RWPE2 (cell line): ENCODE measurements around the gene EPG5.
"Not testable (repeated sequence)": the region's sequence is repeated elsewhere in the genome, so short reads cannot be mapped to it uniquely, and the experiment has no call there.

Source experiments
- ATAC-seq: fragments of 200-7000 bp; cut with Tn5 transposase; 3 replicates; pipeline ENCODE4 v1.9.1; 2021; ENCODE audit warnings: low read depth
- DNase-seq: peaks from one replicate; pipeline ENCODE4 v3.0.0-alpha.2; 2020; ENCODE audit warnings: low spot score
- H3K27ac ChIP-seq: fragments of 450-650 bp; 2 replicates; pipeline ENCODE4 v1.5.1; 2017; ENCODE audit warnings: mild to moderate bottlenecking; ENCODE audit not compliant: poor library complexity, severe bottlenecking
- H3K27me3 ChIP-seq: fragments of 250-450 bp; sonication (Bioruptor Pico); 2 replicates; pipeline ENCODE4 v1.5.1; 2021; ENCODE audit warnings: mild to moderate bottlenecking, moderate library complexity; ENCODE audit not compliant: insufficient read depth, poor library complexity, severe bottlenecking
- H3K36me3 ChIP-seq: fragments of 250-450 bp; sonication (Bioruptor Pico); 2 replicates; pipeline ENCODE4 v1.5.1; 2020; ENCODE audit warnings: low read depth, mild to moderate bottlenecking, moderate library complexity
- H3K4me1 ChIP-seq: fragments of 250-450 bp; sonication (Bioruptor Pico); 2 replicates; pipeline ENCODE4 v1.5.1; 2021; ENCODE audit warnings: mild to moderate bottlenecking, moderate library complexity; ENCODE audit not compliant: insufficient read depth, poor library complexity, severe bottlenecking
- H3K4me3 ChIP-seq: fragments of 250-450 bp; sonication (Bioruptor Pico); 2 replicates; pipeline ENCODE4 v1.5.1; 2021; ENCODE audit warnings: mild to moderate bottlenecking, moderate library complexity; ENCODE audit not compliant: severe bottlenecking
- H3K9me3 ChIP-seq: fragments of 250-450 bp; sonication (Bioruptor Pico); 2 replicates; pipeline ENCODE4 v1.5.1; 2021; ENCODE audit warnings: mild to moderate bottlenecking, moderate library complexity; ENCODE audit not compliant: severe bottlenecking
- TF ChIP-seq, protein P1 (sequence below): fragments of 450-650 bp; IDR thresholded peaks from one replicate; pipeline ENCODE4 v1.5.1; 2017; ENCODE audit warnings: mild to moderate bottlenecking, moderate library complexity; ENCODE audit not compliant: poor library complexity, severe bottlenecking

Gene EPG5

DNA sequence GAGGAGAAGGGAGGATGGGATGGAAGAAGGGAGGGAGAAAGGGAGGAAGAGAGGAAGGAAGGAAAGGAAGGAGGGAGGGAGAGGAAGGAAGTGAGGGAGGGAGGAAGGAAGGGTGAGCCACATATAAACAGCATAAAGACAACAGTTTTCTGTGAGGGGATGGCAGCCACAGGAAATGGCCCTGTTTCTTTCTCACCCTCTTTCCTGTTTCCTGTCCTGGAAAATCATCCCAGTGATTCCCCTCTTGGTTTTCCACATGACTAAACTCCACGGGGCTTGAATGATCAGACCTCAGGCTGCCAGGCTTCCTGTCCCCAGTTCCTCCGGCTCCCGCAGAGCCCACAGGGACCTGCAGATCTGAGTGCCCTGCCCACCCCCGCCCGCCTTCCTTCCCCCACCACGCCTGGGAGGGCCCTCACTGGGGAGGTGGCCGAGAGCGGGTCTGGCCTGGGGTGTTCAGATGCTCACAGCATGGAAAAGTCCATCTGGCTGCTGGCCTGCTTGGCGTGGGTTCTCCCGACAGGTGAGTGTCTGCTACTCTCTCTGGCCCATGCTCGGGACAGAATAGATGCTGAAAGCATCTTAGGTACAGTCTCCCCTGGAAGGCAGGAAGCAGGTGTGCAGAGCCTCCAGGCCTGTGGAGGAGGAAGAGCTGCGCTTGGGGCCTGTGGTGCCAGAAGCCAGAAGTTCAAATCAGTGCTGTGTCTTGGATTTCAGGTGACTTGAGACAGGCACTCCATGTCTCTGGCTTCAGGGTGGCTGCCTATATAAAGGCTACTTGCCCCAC, 141.7 kb downstream of the EPG5 start, which contains the start of gene SIGLEC15:
Gene SIGLEC15 (plus strand): TSS at position 418 of the 787 bp plus-strand sequence. CDS start 54 bp downstream, at position 472.
- Histone ChIP-seq H3K36me3 (no peaks in the 10 kb centered on the region), H3K27me3 (no peaks in the 10 kb centered on the region), H3K27ac (no peak within 1 kb of the TSS), H3K4me3 (no peak within 1 kb of the TSS), H3K4me1 (peaks cover 22% of the 10 kb centered on the region), H3K9me3 (no peaks in the 10 kb centered on the region)
- ATAC-seq (no peak), DNase-seq (no peak)
- TF ChIP-seq, protein P1, sequence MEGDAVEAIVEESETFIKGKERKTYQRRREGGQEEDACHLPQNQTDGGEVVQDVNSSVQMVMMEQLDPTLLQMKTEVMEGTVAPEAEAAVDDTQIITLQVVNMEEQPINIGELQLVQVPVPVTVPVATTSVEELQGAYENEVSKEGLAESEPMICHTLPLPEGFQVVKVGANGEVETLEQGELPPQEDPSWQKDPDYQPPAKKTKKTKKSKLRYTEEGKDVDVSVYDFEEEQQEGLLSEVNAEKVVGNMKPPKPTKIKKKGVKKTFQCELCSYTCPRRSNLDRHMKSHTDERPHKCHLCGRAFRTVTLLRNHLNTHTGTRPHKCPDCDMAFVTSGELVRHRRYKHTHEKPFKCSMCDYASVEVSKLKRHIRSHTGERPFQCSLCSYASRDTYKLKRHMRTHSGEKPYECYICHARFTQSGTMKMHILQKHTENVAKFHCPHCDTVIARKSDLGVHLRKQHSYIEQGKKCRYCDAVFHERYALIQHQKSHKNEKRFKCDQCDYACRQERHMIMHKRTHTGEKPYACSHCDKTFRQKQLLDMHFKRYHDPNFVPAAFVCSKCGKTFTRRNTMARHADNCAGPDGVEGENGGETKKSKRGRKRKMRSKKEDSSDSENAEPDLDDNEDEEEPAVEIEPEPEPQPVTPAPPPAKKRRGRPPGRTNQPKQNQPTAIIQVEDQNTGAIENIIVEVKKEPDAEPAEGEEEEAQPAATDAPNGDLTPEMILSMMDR, result no peak

DNA sequence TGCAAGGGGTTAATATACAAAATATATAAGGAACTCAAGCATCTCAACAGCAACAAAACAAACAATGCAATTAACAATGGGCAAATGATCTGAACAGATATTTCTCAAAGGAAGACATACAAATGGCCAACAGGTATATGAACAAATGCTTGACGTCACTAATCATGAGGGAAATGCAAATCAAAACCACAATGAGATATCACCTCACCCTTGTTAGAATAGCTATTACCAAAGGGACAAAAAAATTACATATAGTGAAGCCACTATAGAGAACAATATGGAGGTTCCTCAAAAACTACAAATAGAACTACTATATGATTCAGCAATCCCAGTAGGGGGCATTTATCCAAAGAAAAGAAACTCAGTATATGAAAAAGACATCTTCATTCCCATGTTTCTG, 145.4 kb downstream of the EPG5 start:
- H3K4me3 ChIP-seq, result no peak overlapping the region
- no peaks in the 10 kb centered on the region for H3K36me3 ChIP-seq
- H3K9me3 ChIP-seq, result no peaks in the 10 kb centered on the region
- ATAC-seq (no peak), DNase-seq (no peak)
- TF ChIP-seq, protein P1, result no peak
- peaks cover 4% of the 10 kb centered on the region for H3K4me1 ChIP-seq
- no peaks in the 10 kb centered on the region for H3K27me3 ChIP-seq
- H3K27ac ChIP-seq, result no peak overlapping the region

DNA sequence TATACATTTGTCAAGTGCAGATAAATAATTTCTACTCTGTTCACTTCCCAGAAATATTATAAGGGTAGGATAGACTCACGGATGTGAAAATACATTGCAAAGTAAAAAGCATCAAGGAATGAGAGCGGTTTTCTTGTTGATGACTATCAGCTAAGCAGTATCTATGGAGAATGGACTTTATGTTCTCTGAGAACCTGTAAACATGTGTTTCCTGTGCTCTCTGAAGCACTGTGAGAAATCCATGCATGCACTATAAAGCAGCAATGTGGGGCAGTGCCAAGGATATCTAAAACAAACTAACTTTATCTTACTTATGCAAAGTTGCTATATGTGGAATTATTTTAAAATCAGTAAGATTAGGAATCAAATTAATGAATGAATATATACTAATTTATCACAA, 146.1 kb downstream of the EPG5 start:
- peaks cover 4% of the 10 kb centered on the region for H3K4me1 ChIP-seq
- H3K27me3 ChIP-seq, result no peaks in the 10 kb centered on the region
- no peaks in the 10 kb centered on the region for H3K36me3 ChIP-seq
- no peaks in the 10 kb centered on the region for H3K9me3 ChIP-seq
- no peak overlapping the region for H3K4me3 ChIP-seq
- DNase-seq (no peak), ATAC-seq (no peak)
- H3K27ac ChIP-seq, result no peak overlapping the region
- TF ChIP-seq, protein P1, result no peak

DNA sequence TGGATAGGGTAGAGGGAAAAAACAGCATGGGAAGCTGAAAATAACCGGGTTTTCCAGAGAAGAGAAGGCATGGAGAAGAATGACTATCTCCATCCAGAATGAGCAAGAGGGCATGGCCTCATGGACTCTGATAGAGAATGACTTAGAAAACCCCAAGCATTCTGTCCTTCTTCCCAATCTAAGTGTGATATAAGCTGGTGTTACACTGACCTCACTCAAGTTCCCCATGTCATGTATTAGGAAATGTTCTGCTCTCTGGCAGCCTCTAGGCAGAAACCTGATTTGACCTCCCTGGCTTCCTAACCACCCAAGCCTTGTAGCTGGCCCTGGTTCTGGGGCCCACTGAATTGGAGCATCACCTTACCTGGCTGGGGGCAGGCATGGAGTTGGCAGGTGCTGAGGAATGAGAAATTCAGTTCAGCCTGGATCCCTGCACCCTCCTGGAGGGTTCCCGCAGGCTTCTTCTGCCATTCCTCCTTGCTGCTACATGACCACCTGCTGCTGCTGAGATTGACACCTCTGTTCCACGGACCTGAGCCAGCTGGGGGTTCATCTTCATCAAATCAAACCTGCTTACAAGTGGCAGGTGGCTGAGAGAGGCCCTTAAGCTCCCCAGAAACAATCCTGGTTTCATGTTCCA, 146.9 kb downstream of the EPG5 start:
- no peaks in the 10 kb centered on the region for H3K27me3 ChIP-seq
- peaks cover 4% of the 10 kb centered on the region for H3K4me1 ChIP-seq
- DNase-seq, result no peak
- no peak for ATAC-seq
- H3K36me3 ChIP-seq, result no peaks in the 10 kb centered on the region
- no peaks in the 10 kb centered on the region for H3K9me3 ChIP-seq
- no peak overlapping the region for H3K4me3 ChIP-seq
- no peak overlapping the region for H3K27ac ChIP-seq
- TF ChIP-seq, protein P1, result no peak

DNA sequence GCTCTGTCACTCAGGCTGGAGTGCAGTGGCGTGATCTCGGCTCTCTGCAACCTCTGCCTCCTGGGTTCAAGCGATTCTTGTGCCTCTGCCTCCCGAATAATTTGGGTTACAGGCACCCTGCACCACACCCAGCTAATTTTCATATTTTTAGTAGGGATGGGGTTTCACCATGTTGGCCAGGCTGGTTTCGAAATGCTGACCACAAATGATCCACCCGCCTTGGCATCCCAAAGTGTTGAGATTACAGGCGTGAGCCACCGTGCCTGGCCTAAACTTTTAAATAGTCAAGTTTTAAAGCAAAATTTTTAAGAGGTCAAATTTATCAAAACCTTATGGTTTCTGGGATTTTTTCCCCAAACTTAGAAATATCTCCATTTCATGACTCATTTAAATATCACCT, 148.4 kb downstream of the EPG5 start:
- H3K27ac ChIP-seq, H3K27me3 ChIP-seq, DNase-seq, H3K4me3 ChIP-seq, H3K9me3 ChIP-seq, ATAC-seq, H3K36me3 ChIP-seq, H3K4me1 ChIP-seq: not testable (repeated sequence)
